Posterior cingulate gyrus (tissue), 11 donors: ENCODE results near the gene KCNN2.

Source experiments
- DNase-seq, 10 donors: peaks; one replicate each; pipeline versions ENCODE4 v3.0.0 to v3.0.0-alpha.2; 2020 to 2021; ENCODE audit warnings: mixed read lengths in 3 of 10
- intact Hi-C: fragments of 100-400 bp; cut with DNase I; formaldehyde crosslinking; loops from one replicate; pipeline ENCODE4 v1.15.1; 2023

Gene KCNN2

DNA sequence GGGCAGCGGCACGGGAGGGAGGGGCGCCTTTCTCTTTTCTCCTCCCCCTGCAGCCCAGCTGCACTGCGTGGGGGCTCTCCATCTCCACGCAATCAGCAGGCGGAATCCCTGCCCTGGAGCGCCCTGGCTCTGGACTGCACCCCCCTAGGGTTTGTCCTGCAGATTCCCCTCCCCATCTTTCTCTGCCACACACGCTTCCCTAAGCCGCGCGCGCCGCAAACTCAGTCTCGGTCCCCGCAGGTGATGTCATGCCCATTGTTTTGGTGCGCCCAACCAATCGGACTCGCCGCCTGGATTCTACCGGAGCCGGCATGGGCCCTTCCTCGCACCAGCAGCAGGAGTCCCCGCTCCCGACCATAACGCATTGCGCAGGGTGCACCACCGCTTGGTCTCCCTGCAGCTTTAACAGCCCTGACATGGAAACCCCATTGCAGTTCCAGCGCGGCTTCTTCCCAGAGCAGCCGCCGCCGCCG is at the start of gene KCNN2:
Gene KCNN2, plus strand, starts transcription at position 347 of the 473 bp plus-strand sequence. Its CDS starts 70 bp downstream, at position 417.
- intact Hi-C loops: loop anchor here (2.0 kb wide), 1 partner anchor 87 kb away; no protein-coding TSS in a partner anchor
- peak; percentile 78 to 99 (median 91) for DNase-seq

DNA sequence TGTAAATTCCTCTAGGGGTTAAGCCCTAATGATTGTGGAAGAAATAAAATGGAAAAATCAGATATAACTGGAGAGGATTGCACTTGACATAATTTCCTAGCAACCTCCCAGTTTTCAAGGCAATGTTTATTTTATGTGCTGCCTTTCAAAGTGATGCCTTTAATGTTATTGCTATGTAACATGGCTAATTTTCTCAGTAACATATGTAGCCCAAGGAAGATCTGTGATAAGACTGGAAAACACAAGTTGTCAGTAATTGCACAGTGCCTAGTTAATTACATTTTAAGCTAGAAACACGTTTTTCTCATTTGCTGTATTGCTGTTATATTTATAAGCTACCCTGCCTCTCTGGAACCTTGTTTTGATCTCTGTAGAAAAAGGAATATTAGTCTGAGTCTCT is 49.2 kb upstream of the KCNN2 start:
- DNase-seq: no peak
- intact Hi-C loops: no loop called here

DNA sequence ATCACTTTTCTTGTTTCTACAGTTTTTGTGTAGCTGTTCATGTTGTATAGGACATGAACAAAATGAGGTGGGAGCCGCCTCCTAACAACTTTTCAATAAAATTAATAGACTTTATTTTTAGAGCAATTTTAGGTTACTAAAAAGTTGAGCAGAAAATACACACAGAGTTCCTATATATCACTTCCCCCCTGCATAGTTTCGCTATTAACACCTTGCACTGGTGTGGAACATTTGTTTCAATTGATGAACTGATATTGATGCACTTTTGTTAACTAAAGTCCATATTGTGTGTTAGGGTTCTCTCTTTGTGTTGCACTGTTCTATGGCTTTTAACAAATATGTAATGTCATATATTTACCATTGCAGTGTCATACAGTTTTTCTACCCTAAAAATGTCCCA is 47.8 kb upstream of the KCNN2 start:
- intact Hi-C loops: no loop called here
- DNase-seq: no peak

DNA sequence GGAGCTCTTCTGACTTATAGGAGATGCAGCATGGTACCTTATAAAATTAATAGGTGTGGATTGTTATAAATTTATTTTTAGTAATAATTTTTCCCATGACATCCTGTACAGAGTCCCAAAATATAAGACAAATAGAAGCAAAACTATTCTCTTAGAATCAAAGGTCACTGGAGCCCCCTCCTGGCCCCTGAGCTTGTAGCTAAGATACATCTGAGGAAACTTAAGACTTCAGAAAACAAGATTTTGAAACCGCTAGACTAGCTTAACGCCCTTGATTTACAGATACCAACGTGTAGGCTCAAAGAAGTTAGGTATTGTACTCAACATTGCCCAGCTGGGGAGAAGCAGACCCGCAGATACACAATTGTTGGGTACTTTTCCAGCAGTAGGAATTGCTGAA is 45.7 kb upstream of the KCNN2 start:
- DNase-seq: no peak
- intact Hi-C loops: no loop called here

DNA sequence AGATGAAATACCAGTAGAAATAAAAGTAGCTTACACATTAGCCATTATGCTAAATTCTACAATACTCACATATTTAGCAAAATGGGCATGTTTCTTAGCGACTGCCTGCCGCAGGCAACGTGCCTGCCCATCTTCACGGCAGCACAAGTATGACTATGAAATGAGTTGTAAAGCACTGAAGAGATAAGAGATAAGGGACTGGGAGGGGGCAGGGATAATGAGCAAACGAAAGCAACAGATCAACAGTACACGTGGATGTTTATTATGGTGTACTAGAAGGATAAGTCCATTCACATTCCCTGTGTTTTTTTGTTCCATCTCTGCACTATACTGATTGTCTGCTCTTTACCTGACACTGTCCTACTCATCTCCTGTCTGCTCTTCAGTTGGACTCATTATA is 44.1 kb upstream of the KCNN2 start:
- no peak for DNase-seq
- intact Hi-C loops: no loop called here

DNA sequence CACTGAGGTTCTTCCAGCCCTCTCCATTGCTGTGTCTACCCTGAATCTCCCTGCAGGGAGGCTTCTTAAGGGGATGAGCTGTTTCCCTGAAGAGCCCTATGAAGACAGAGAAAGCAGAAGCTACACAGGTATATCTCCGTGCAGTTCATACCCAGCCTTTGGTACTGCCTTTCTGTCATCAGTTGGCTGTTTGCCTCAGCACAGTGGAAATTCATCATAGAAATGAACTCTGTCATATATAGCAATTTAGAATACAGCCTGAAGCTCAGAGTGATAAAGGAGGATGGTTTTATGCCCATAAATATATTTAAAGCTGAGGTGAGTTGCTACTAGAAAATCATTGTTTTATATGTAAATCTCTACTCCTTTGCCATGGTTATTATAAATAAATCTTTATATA is 42.6 kb upstream of the KCNN2 start:
- intact Hi-C loops: no loop called here
- no peak for DNase-seq

DNA sequence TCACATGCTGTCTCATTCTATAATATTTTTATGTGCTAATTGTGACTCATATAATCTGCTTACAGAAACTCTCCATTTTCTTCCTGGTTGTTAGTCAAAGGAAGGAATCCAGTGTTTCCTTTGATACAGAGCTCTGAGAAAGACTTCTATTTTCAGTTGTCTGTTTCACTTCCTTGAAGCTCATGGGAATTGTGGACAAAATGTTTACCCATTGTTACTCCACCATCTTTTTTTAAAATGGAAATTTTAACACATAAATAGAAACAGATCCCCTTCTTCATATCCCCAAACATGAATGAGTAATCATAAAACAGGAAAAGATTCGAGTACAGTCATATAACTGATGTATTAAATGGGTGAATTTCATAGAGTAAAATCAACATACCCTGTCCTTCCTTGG is 42.0 kb upstream of the KCNN2 start:
- DNase-seq: no peak
- intact Hi-C loops: no loop called here

DNA sequence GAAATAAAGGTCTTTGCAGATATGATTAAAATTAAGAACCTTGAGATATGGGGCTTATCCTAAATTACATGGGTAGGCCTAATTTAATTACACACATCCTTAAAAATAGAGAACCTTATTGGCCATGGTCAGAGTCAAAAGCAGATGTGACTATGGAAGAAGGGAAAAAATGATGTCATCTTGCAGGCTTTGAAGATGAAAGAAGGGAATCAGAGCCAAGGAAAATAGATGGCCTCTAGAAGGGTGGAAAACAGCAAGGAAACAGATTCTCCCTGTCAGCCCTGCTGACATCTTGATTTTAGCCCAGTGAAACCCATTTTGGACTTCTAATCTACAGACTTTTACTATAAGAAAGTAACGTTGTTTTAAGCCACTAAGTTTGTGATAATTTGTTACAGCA is 37.6 kb upstream of the KCNN2 start:
- intact Hi-C loops: no loop called here
- no peak for DNase-seq

DNA sequence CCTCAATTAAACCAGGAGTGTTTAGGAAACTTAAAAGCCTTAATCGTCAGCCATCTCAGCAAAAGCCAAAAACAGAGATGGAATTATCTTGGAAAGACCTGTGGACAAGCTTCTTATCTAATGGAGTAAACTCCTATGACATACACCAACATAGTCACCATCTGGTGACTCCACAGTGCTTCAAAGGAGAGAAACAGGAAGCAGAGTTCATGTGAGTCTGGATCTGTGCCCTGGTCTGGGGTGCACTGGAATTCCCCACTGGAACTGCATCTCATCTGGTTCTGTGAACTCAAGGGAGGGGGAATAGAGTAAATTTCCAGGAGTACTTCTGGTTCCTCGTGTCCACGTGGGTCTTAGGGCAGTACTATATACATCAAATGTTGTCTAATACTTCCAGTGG is 36.3 kb upstream of the KCNN2 start:
- intact Hi-C loops: no loop called here

DNA sequence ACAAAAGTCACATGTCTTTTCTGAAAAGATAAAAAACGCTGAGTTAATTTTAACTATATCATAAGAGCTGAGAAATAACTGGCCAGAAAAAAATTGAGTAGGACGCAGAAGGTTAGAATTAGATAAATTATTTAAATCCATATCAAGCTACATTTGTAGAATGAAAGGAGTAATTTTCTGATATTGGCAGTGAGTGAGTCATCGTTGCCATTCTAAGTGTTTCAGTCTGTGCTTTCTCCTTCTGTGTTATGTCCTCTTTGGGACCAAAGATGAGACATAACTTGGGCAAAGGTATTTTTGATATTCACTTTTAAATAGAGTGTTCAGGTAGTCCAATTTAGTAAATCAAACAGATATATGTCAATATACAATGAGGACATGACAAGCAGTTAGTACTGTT is 34.4 kb upstream of the KCNN2 start:
- intact Hi-C loops: no loop called here
- DNase-seq: no peak

More for the DNA sequence above, 36.3 kb upstream of the KCNN2 start:
- DNase-seq: no peak

DNA sequence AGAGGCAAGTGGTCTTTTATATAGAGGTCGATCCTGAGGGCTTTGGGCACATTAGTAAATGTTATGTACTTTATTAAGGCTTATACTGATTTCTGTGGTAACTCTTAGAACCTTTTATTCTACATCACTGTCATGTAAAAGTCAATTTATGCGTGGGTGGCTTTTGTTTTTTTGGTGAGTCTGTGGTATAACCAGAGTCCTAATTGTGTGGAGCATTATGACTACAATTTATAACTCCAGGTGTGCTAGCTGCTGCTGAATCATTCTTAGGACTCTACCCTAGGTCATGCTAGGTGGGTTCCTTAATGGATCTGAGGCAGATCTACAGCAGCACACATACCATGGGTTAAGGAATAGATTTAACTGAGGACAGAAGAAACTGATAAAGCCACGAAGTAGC is 33.9 kb upstream of the KCNN2 start:
- no peak for DNase-seq
- intact Hi-C loops: no loop called here

DNA sequence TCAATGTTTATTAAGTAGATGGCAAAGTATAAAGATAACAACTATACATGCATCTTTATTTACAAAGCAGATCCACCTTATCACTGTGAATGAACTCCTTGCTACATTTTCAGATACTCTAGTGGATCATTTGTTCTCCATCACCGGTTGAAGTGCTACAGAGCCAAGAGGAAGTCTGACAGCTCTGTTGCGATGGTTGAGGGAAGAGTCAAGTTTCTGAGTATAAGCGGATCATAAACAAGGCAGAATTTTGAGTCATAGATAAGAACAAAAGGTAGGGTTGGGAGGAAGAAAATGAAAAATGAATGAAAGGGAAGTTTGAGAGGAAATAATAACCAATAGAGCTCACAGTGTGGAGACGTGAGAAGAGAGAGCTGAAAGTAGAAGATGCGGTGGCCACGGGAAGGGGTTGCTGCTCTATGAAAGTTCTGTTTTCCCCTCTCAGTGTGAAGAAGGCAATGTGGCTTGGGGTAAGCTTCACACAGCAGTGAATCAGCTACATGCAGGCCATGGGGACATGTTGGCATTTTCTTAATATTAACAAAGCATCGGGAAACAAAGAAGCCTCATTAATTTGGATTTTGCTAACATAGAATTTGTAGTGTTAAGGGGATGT is 30.8 kb upstream of the KCNN2 start:
- DNase-seq: no peak
- intact Hi-C loops: no loop called here

DNA sequence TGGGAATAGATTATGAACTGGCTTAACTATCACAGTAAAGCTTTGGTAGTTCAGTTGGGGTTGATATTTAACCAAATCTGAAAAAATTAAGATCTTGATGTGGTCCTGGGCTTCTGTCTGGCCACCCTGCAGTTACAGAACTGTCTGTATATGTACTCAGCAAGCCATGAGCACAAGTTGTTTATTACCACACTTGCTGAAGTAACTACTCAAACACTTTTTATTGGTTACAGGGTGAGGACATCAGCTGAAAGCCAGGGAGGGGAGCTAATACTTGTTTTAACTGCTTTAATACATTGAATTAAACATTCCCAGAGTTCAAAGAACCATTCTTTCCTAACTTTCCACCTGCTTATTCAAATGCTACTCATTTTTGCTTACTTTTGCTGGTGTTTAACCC is 29.4 kb upstream of the KCNN2 start:
- intact Hi-C loops: no loop called here
- no peak for DNase-seq

DNA sequence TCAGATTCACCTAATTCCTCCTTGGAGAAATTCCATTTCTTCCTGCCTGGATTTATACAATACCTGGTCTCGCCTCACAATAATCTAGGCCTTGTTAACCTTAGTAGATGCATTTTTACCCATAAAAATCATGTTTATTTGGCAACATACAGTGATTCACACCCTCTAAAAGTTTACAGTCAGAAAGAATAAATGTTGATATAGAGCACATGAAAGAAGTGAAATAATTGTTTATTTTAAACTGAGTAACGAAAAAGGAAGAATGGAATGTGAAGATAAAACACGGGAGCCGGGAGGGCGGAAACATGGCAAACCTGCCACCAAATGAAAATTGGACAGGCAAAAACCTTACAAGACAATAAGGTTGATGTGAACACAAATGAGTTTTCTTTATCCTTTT is 28.9 kb upstream of the KCNN2 start:
- intact Hi-C loops: no loop called here
- DNase-seq: no peak

DNA sequence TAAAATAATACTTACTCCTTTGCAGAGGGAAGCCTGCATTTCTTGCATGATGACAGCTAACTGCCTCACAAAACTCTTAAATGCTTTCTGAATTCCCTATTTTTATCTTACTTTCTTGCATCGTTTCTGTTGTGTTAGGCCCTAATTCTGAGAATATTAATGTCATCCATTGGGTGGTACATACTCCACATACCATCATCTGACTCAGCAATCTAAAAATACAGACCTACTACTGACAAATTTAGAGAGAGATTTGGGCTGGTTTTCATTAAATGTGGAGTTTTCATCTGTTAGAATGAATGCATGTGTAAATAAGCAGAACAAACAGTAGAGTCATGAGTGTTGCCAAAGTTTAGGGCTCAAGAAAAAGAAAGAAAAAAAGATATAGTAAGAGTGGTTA is 26.5 kb upstream of the KCNN2 start:
- intact Hi-C loops: no loop called here
- no peak for DNase-seq

DNA sequence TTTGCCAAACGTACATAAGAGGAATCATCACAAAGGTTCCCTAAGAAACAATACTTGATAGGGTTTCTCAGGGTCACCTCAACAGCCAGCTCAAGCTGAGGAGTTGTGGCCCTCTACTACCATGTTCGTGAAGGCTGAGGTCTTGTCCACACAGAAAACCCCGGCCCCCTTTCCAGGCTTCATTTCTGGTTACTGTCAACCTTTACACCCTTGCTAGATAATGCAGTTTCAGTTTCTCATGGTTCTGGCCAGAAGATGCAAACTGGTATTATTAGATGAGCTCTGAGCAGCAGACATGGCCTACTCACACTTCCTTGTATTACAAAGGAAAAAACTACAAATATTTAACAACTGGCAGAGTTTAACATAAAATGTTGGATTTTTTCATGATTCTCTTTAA is 22.8 kb upstream of the KCNN2 start:
- intact Hi-C loops: no loop called here
- DNase-seq: no peak

DNA sequence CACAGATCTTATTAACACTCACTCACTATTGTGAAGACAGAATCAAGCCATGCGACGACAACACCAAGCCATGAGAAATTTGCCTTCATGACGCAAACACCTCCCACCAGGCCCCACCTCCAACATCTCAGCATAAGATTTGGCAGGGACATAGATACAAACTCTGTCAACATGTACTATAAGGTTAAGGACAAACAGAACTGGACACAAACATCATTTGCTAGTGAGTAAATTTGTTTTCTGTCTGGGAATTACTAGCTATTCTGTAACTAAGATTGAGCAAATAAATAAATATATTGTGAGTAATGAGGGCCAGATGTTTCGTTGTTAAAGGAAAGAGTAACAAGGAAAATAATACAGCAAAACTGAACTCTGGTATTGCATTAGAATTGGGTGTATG is 15.7 kb upstream of the KCNN2 start:
- DNase-seq: no peak
- intact Hi-C loops: no loop called here

DNA sequence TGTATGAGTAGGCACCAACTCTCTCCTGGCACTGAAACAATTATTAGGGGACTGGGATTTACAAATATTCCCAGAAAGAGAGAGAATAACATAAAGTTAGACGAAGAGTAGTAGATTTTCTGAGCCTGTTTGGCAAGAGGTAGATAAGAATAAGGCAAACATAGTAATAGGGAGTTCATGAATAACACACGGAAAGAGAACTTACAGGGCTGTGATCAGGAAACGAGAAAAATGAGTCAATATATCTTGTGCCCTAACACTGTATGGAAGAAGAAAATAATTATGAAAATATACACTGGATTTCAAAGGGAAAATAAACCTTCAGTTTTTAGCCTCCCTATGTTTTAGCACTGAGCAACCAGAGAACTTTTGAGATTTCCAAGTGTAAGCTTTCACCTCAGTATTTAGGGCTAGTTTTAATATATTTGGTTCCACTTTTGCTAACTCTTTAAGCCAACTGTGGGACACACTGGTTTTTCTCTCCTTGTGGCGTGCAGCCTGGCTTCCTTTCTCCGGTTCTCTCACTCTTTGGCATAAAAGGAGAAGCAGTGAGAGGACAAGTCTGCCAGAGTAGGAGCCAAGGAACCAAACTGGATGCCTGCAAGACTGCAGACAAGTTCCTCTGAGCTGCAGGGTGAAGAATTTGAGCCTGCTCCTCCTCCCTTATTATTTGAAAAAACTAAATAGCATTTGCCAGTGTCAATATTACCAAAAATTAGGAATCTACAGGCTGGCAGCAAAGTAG is 6.6 kb upstream of the KCNN2 start:
- intact Hi-C loops: no loop called here
- no peak for DNase-seq

DNA sequence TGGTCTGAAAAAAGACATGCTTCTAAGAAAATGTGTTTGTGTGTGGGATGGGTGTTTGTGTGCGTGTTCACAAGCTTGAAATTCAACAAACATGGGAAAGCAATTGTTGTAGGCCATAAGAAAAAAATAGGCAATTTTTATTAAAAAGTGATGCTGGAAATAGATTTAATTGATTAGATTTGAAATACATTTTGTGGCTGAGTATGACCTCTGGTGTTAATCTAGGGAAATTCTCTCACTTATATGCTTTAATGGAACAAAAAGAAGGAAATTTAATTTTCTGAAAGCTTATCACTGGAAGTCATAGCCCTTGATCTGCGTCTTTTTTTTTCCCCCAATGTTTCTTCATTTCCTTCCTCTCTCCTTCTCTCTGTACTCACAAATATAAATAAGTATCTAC is 3.5 kb upstream of the KCNN2 start:
- DNase-seq: no peak
- intact Hi-C loops: loop anchor here (2.0 kb wide), 1 partner anchor 340 kb away; no protein-coding TSS in a partner anchor

DNA sequence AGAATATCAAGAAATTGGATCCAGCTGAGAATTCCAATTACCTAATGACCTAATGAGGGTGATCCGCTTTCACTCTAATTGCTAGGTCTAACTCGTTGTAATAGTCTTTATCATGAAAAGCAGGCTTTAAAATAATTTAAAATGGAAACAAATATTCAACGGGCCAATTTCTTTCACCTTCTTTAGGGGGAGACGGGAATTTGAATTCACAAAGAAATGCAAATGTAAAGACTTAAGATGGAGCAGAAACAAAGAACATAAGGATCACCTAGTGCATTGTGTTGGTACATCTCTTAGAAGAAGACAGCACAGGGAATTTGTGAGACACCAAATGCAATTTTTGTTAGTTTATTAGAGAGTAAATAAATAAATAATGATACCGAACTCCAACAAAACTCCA is 1.5 kb upstream of the KCNN2 start:
- intact Hi-C loops: no loop called here
- no peak for DNase-seq

DNA sequence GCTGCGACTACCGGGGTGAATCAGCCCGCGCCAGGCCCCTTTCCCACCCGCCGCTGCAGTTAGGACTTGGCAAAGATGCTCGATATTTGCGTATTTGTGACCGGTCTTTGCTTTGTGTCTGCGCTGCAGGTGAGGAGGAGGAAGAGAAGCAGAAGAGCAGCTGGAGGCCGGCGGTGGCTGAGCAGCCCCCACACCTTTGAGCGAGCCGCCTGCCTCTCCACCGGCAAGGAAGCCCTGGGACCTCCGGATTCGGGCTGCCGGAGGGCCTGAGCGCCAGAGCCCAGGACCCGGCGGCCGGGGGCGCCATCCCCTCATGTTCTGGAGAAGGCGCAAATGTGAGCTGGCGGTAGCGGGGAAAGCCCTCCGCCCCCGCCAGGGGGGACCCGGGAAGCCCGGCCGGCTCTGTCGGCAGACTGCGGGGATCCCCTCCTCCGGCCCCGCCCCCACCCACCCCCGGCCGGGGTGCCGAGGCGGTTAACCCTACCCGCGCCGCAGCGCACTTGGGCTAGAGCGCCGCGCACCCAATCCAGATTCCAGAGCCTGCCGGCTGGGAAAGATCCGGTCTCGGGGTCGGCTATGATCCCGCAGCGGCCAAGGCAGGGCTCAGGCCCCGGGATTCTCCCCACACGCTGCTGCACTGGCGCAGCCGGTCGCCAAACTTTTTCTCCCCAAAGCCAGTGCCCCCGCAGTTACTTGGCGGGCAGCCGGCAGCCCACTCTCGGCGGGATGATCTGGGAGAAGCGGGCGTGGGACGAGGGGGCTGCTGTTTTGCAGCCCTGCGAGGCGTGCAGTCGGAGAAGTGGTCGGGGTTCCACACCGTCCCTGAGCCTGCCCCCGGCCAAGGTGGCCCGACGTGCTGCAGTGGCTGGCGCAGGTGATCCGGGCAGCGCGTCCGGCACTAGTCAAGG is 800 bp upstream of the KCNN2 start:
- DNase-seq: peak; percentile 37 to 92 (median 62)
- intact Hi-C loops: no loop called here
